Stomach (tissue), 4 donors: Measurements from ENCODE around the gene PDLIM4.

Source experiments
- CTCF ChIP-seq, 7 experiments: fragments of 450-650 bp in 4 of 7; fragments of 200-600 bp in 3 of 7; sonication (generic) in 3 of 7; IDR thresholded peaks; one replicate each; pipeline ENCODE4 v1.5.1; 2016 to 2019; ENCODE audit warnings: antibody characterized with exemption in 7 of 7, control low read depth in 2 of 7, mild to moderate bottlenecking in 1 of 7
- POLR2A ChIP-seq, 4 donors: fragments of 450-650 bp; IDR thresholded peaks; one replicate each; pipeline ENCODE4 v1.6.1; 2016; ENCODE audit warnings: antibody characterized with exemption in 4 of 4, control low read depth in 2 of 4, mild to moderate bottlenecking in 1 of 4, moderate library complexity in 1 of 4

GRCh38 chr5:132295505-132296411 is 38.3 kb downstream of the PDLIM4 start:
- TF ChIP-seq CTCF (IDR thresholded peaks at IDR 0.05) (no peak), POLR2A (IDR thresholded peaks at IDR 0.05) (no peak)
